ENCODE results near the gene CACNA1E.

The CACNA1E gene

GRCh38 chr1:181778640-181779260 is 295.4 kb downstream of the CACNA1E start:
- peak; percentile 27 for DNase-seq (ENCODE audit: low read depth)
- TF ChIP-seq CTCF (IDR thresholded peaks at IDR 0.05; ENCODE audit: insufficient read depth, low read depth, low read length, missing control alignments): no peak
- no peak overlapping the region for H3K4me3 ChIP-seq (ENCODE audit: low read length)

- no peak for TF ChIP-seq CTCF (IDR thresholded peaks at IDR 0.05; ENCODE audit: insufficient read depth, low read depth, low read length, missing control alignments)
- H3K4me3 ChIP-seq (ENCODE audit: low read length): no peak overlapping the region
- DNase-seq (ENCODE audit: low read depth): no peak
Observed at GRCh38 chr1:181779343-181779742, 296.0 kb downstream of the CACNA1E start.

GRCh38 chr1:181783208-181783607 is 299.9 kb downstream of the CACNA1E start:
- no peak overlapping the region for H3K4me3 ChIP-seq (ENCODE audit: low read length)
- DNase-seq (ENCODE audit: low read depth): no peak
- no peak for TF ChIP-seq CTCF (IDR thresholded peaks at IDR 0.05; ENCODE audit: insufficient read depth, low read depth, low read length, missing control alignments)

GRCh38 chr1:181784039-181784683 is 300.8 kb downstream of the CACNA1E start:
- DNase-seq (ENCODE audit: low read depth): peak; percentile 79
- no peak for TF ChIP-seq CTCF (IDR thresholded peaks at IDR 0.05; ENCODE audit: insufficient read depth, low read depth, low read length, missing control alignments)
- no peak overlapping the region for H3K4me3 ChIP-seq (ENCODE audit: low read length)

- H3K4me3 ChIP-seq (ENCODE audit: low read length): no peak overlapping the region
- DNase-seq (ENCODE audit: low read depth): peak; percentile 8
- no peak for TF ChIP-seq CTCF (IDR thresholded peaks at IDR 0.05; ENCODE audit: insufficient read depth, low read depth, low read length, missing control alignments)
Observed at GRCh38 chr1:181789395-181789794, 306.1 kb downstream of the CACNA1E start.

- H3K4me3 ChIP-seq (ENCODE audit: low read length): no peak overlapping the region
- TF ChIP-seq CTCF (IDR thresholded peaks at IDR 0.05; ENCODE audit: insufficient read depth, low read depth, low read length, missing control alignments): no peak
- DNase-seq (ENCODE audit: low read depth): no peak
Observed at GRCh38 chr1:181791721-181792120, 308.4 kb downstream of the CACNA1E start.

GRCh38 chr1:181793831-181794230 is 310.5 kb downstream of the CACNA1E start:
- no peak for DNase-seq (ENCODE audit: low read depth)
- H3K4me3 ChIP-seq (ENCODE audit: low read length): no peak overlapping the region
- no peak for TF ChIP-seq CTCF (IDR thresholded peaks at IDR 0.05; ENCODE audit: insufficient read depth, low read depth, low read length, missing control alignments)

All from epithelial cell of esophagus (primary cell).